Measurements from ENCODE around the gene CNPY2.
"Not testable (repeated sequence)": the region's sequence is repeated elsewhere in the genome, so short reads cannot be mapped to it uniquely, and the experiment has no call there.

The CNPY2 gene

DNA sequence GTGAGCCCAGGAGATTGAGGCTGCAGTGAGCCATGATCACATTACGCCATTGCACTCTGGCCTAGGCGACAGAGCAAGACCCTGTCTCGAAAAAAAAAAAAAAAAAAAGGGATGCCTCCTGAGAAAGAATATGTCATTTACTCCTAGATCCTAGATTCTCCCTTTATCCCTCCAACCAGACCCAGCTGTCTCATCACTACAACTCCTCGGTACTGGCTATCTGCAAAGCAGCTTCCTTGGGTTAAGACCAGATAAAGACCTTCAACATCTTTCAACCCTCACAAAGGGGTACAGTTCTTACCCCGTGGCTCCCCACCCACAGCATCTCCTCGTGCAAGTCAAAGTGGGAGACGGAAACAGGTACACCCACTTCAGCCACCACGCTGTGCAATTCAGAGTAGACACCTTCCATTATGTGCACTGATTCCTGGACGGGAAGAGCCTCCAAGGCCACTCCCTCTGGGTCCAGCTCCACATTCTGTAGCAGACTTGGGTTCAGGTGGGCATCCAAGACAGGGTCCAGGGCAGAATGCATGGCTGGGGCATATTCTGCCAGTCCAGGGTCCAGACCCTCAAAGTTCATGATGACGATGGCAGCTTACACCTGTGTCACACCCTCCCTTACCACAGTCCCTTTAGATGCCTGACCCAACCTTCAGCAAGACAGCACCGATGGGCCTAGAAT is 16.9 kb upstream of the CNPY2 start:
- TF ChIP-seq, protein P1, sequence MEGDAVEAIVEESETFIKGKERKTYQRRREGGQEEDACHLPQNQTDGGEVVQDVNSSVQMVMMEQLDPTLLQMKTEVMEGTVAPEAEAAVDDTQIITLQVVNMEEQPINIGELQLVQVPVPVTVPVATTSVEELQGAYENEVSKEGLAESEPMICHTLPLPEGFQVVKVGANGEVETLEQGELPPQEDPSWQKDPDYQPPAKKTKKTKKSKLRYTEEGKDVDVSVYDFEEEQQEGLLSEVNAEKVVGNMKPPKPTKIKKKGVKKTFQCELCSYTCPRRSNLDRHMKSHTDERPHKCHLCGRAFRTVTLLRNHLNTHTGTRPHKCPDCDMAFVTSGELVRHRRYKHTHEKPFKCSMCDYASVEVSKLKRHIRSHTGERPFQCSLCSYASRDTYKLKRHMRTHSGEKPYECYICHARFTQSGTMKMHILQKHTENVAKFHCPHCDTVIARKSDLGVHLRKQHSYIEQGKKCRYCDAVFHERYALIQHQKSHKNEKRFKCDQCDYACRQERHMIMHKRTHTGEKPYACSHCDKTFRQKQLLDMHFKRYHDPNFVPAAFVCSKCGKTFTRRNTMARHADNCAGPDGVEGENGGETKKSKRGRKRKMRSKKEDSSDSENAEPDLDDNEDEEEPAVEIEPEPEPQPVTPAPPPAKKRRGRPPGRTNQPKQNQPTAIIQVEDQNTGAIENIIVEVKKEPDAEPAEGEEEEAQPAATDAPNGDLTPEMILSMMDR (IDR thresholded peaks at IDR 0.05; ENCODE audit: borderline replicate concordance, insufficient read depth, low read depth, low read length): no peak
- peak overlapping the region; percentile 55 for H3K4me3 ChIP-seq (ENCODE audit: low read depth, low read length)

DNA sequence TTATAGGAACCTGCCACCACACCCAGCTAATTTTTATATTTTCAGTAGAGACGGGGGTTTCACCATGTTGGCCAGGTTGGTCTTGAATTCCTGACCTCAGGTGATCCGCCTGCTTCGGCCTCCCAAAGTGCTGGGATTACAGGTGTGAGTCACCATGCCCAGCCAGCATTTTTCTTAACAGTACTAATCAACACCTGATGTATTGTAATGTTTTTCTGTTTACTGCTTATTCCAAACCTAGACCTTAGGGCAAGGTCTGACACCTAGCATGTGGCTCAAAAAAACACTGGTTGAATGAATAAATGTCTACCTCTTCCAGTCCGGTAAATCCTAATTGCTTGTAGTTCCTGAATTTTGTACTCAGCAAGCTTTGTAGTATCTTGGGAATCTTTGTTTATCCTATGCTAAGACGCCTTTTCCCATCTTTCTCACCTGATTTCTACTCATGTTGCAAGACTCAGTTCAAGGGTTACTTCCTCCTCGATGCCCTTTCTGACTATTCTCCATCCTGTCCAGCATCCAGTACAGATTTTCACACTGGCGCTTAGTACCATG is 15.2 kb upstream of the CNPY2 start:
- H3K4me3 ChIP-seq (ENCODE audit: low read depth, low read length): no peak overlapping the region
- TF ChIP-seq, protein P1 (IDR thresholded peaks at IDR 0.05; ENCODE audit: borderline replicate concordance, insufficient read depth, low read depth, low read length): no peak

DNA sequence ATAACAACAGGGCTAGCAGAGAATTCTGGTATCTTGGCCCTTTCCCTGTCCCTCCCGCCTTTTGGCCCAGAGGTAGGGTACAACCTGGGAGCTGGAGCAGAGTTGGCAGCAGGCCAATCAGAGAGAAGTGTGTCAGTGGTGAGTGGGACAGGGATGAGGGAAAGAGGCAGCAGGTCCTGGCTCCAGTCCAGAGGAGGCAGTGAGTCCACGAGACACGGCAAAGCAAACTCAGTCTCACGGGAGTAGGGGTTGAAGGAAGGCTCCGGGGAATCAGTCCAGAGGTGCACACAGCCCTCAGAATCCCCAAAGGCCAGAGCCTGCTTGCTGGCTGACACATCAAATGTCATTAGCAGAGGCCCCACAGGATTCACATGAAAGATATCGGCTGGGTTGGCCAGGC is 10.7 kb upstream of the CNPY2 start:
- TF ChIP-seq, protein P1 (IDR thresholded peaks at IDR 0.05; ENCODE audit: borderline replicate concordance, insufficient read depth, low read depth, low read length): no peak
- no peak overlapping the region for H3K4me3 ChIP-seq (ENCODE audit: low read depth, low read length)

DNA sequence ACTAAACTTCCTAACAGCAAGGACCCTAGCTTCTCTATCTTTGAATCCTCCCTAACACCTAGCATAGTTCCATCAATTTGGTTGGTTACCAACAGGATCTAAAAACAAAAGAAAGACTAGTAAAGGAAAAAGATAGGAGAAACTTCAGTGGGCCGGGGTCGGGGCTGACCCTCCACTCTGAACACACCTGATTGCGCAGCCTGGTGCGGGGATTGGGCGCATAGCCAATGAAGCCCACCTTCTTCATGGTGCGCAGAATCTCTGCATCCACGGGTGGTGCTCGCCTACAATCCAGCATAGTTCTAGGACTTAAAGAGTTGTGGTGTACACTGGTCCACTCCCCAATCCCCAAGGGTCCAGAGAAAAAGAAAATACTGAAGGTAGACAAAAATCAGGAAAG is 10.3 kb upstream of the CNPY2 start:
- TF ChIP-seq, protein P1 (IDR thresholded peaks at IDR 0.05; ENCODE audit: borderline replicate concordance, insufficient read depth, low read depth, low read length): no peak
- no peak overlapping the region for H3K4me3 ChIP-seq (ENCODE audit: low read depth, low read length)

DNA sequence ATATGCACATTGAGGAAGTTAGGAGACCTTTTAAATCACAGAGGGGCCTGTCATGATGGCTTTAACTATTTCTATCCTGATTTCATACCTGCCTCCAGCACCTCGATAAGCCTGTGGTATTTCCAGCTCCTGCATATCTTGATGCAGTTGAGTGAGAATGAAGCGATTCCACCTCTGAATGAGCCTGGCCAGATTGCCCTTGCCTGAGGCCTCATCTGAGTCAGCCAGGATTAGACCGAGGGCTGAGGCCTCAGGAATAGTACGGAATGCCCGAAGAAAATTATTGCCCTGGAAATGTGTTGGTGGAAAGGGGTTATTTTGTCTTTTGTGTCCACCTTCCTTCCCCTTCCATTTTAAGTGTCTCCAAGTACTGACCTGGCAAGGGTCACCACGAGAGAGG is 8.4 kb upstream of the CNPY2 start:
- TF ChIP-seq, protein P1 (IDR thresholded peaks at IDR 0.05; ENCODE audit: borderline replicate concordance, insufficient read depth, low read depth, low read length): no peak
- no peak overlapping the region for H3K4me3 ChIP-seq (ENCODE audit: low read depth, low read length)

DNA sequence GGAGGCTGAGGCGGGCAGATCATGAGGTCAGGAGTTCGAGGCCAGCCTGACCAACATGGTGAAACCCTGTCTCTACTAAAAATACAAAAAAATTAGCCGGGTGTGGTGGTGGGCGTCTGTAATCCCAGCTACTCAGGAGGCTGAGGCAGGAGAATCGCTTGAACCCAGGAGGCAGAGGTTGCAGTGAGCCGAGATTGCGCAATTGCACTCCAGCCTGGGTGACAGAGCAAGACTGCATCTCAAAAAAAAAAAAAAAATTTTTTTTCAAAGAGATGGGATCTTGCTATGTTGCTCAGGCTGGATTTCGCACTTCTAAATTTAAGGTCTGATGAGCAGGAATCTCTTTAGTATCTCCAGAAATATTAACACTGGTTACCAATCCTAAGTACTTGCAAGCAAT is 5.8 kb upstream of the CNPY2 start:
- not testable (repeated sequence) for H3K4me3 ChIP-seq (ENCODE audit: low read depth, low read length)

DNA sequence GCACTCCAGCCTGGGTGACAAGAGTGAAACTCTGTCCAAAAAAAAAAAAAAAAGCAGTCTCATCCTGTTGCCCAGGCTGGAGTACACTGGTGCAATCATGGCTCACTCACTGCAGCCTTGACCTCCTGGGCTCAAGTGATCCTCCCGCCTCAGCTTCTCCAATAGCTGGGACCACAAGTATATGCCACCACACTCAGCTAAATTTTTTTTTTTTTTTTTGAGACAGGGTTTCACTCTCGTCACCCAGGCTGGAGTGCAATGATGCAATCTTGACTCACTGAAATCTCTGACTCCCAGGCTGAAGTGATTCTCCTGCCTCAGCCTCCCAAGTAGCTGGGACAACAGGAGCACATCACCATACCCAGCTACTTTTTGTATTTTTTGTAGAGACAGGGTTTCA is 5.2 kb upstream of the CNPY2 start:
- no peak overlapping the region for H3K4me3 ChIP-seq (ENCODE audit: low read depth, low read length)
- TF ChIP-seq, protein P1 (IDR thresholded peaks at IDR 0.05; ENCODE audit: borderline replicate concordance, insufficient read depth, low read depth, low read length): no peak

Data from GM12875 (cell line).